Activated T-helper 1 cell treated with anti-CD3 and anti-CD28 coated beads, Interleukin-12 subunit alpha, Interleukin-12 subunit beta, Interleukin-2, Interleukin-4 antibody, amounts not matched to agents 30 ng/mL and 10 ng/mL and 1 ng/mL, durations not matched to agents 14 hours and 24 hours and 36 hours (primary cell): Measurements from ENCODE around the gene DMAC2L. TPM values are rescaled to one million over a fixed set of nuclear protein-coding genes. Genes with fewer than 3 reads are reported as not detected.
"Not testable (repeated sequence)": the region's sequence is repeated elsewhere in the genome, so short reads cannot be mapped to it uniquely, and the experiment has no call there.

Experiments used
- DNase-seq: peaks from one replicate; pipeline ENCODE4 v3.0.0; 2021; ENCODE audit warnings: low spot score
- H3K27ac Mint-ChIP-seq: one replicate; pipeline ENCODE4 v1.8.0; 2021; ENCODE audit warnings: mild to moderate bottlenecking, mixed read lengths
- H3K27me3 Mint-ChIP-seq: one replicate; pipeline ENCODE4 v1.8.0; 2022; ENCODE audit warnings: mild to moderate bottlenecking, moderate library complexity, mixed read lengths; ENCODE audit not compliant: insufficient read depth
- H3K36me3 Mint-ChIP-seq: one replicate; pipeline ENCODE4 v1.8.0; 2021; ENCODE audit warnings: low read depth, mixed read lengths
- H3K4me1 Mint-ChIP-seq: one replicate; pipeline ENCODE4 v1.8.0; 2021; ENCODE audit warnings: low read depth, mixed read lengths
- H3K4me3 Mint-ChIP-seq: one replicate; pipeline ENCODE4 v1.8.0; 2021; ENCODE audit warnings: mild to moderate bottlenecking, moderate library complexity, mixed read lengths
- H3K9me3 Mint-ChIP-seq: one replicate; pipeline ENCODE4 v1.8.0; 2021; ENCODE audit warnings: mixed read lengths
- intact Hi-C: fragments of 100-400 bp; cut with micrococcal nuclease; formaldehyde crosslinking; loops from one replicate; pipeline ENCODE4 v1.15.1; 2024
- total RNA-seq: library from RNA; stranded (reverse); gene quantifications from 2 replicates; pipeline ENCODE4 v1.2.3, GENCODE V29; 2022

Gene DMAC2L
- total RNA-seq, 1 donor from 2014 or later = 14.4 TPM

GRCh38 chr14:50345846-50346422 is 33.8 kb downstream of the DMAC2L start:
- H3K27me3 Mint-ChIP-seq = peaks cover 18% of the 10 kb centered on the region
- peaks cover 32% of the 10 kb centered on the region for H3K4me1 Mint-ChIP-seq
- DNase-seq = no peak
- H3K36me3 Mint-ChIP-seq = peaks cover 3% of the 10 kb centered on the region
- H3K27ac Mint-ChIP-seq = no peak overlapping the region
- intact Hi-C loops = loop anchor here (2.0 kb wide), 1 partner anchor 33 kb away; the partner anchor contains the start of genes DMAC2L and L2HGDH
- no peaks in the 10 kb centered on the region for H3K9me3 Mint-ChIP-seq
- H3K4me3 Mint-ChIP-seq = no peak overlapping the region

- no peak overlapping the region for H3K27ac Mint-ChIP-seq
- H3K4me3 Mint-ChIP-seq = no peak overlapping the region
- peaks cover 27% of the 10 kb centered on the region for H3K4me1 Mint-ChIP-seq
- no peaks in the 10 kb centered on the region for H3K9me3 Mint-ChIP-seq
- intact Hi-C loops = no loop called here
- H3K36me3 Mint-ChIP-seq = peaks cover 1% of the 10 kb centered on the region
- peaks cover 18% of the 10 kb centered on the region for H3K27me3 Mint-ChIP-seq
- no peak for DNase-seq
These were observed 35.4 kb downstream of the DMAC2L start for GRCh38 chr14:50347521-50347920.

GRCh38 chr14:50348933-50349332 is 36.8 kb downstream of the DMAC2L start:
- Mint-ChIP-seq H3K4me3 (no peak overlapping the region), H3K36me3 (peaks cover 1% of the 10 kb centered on the region), H3K9me3 (no peaks in the 10 kb centered on the region), H3K27ac (no peak overlapping the region), H3K27me3 (peaks cover 16% of the 10 kb centered on the region), H3K4me1 (peaks cover 12% of the 10 kb centered on the region)
- intact Hi-C loops = no loop called here
- no peak for DNase-seq

GRCh38 chr14:50350975-50351374 is 38.9 kb downstream of the DMAC2L start:
- H3K4me3 Mint-ChIP-seq = no peak overlapping the region
- no peaks in the 10 kb centered on the region for H3K36me3 Mint-ChIP-seq
- H3K27me3 Mint-ChIP-seq = peaks cover 11% of the 10 kb centered on the region
- H3K4me1 Mint-ChIP-seq = no peaks in the 10 kb centered on the region
- no peak for DNase-seq
- intact Hi-C loops = no loop called here
- H3K9me3 Mint-ChIP-seq = no peaks in the 10 kb centered on the region
- H3K27ac Mint-ChIP-seq = no peak overlapping the region

GRCh38 chr14:50352584-50352983 is 40.5 kb downstream of the DMAC2L start:
- H3K27ac Mint-ChIP-seq = no peak overlapping the region
- H3K27me3 Mint-ChIP-seq = peaks cover 6% of the 10 kb centered on the region
- DNase-seq = no peak
- intact Hi-C loops = no loop called here
- no peak overlapping the region for H3K4me3 Mint-ChIP-seq
- no peaks in the 10 kb centered on the region for H3K9me3 Mint-ChIP-seq
- H3K4me1 Mint-ChIP-seq = no peaks in the 10 kb centered on the region
- peaks cover 5% of the 10 kb centered on the region for H3K36me3 Mint-ChIP-seq

- no peak overlapping the region for H3K4me3 Mint-ChIP-seq
- H3K36me3 Mint-ChIP-seq = peaks cover 6% of the 10 kb centered on the region
- H3K9me3 Mint-ChIP-seq = no peaks in the 10 kb centered on the region
- intact Hi-C loops = no loop called here
- DNase-seq = no peak
- H3K4me1 Mint-ChIP-seq = no peaks in the 10 kb centered on the region
- H3K27ac Mint-ChIP-seq = no peak overlapping the region
- H3K27me3 Mint-ChIP-seq = peaks cover 2% of the 10 kb centered on the region
These were observed 41.0 kb downstream of the DMAC2L start for GRCh38 chr14:50353126-50353525.

- no peak overlapping the region for H3K4me3 Mint-ChIP-seq
- no peaks in the 10 kb centered on the region for H3K9me3 Mint-ChIP-seq
- no peaks in the 10 kb centered on the region for H3K4me1 Mint-ChIP-seq
- H3K27ac Mint-ChIP-seq = no peak overlapping the region
- no peak for DNase-seq
- intact Hi-C loops = no loop called here
- H3K36me3 Mint-ChIP-seq = peaks cover 7% of the 10 kb centered on the region
- H3K27me3 Mint-ChIP-seq = no peaks in the 10 kb centered on the region
These were observed 42.4 kb downstream of the DMAC2L start for GRCh38 chr14:50354527-50354926.

- Mint-ChIP-seq H3K36me3 (peaks cover 7% of the 10 kb centered on the region), H3K27me3 (no peaks in the 10 kb centered on the region), H3K27ac (no peak overlapping the region), H3K9me3 (no peaks in the 10 kb centered on the region), H3K4me3 (no peak overlapping the region), H3K4me1 (no peaks in the 10 kb centered on the region)
- intact Hi-C loops = no loop called here
- DNase-seq = no peak
These were observed 43.6 kb downstream of the DMAC2L start for GRCh38 chr14:50355692-50356091.

GRCh38 chr14:50356283-50356682 is 44.2 kb downstream of the DMAC2L start:
- H3K27me3 Mint-ChIP-seq, DNase-seq, H3K4me1 Mint-ChIP-seq, intact Hi-C loops, H3K9me3 Mint-ChIP-seq, H3K27ac Mint-ChIP-seq, H3K36me3 Mint-ChIP-seq, H3K4me3 Mint-ChIP-seq: not testable (repeated sequence)

GRCh38 chr14:50357124-50357523 is 45.0 kb downstream of the DMAC2L start:
- H3K4me3 Mint-ChIP-seq = no peak overlapping the region
- intact Hi-C loops = no loop called here
- H3K27ac Mint-ChIP-seq = no peak overlapping the region
- H3K36me3 Mint-ChIP-seq = peaks cover 7% of the 10 kb centered on the region
- H3K4me1 Mint-ChIP-seq = no peaks in the 10 kb centered on the region
- H3K9me3 Mint-ChIP-seq = no peaks in the 10 kb centered on the region
- no peak for DNase-seq
- no peaks in the 10 kb centered on the region for H3K27me3 Mint-ChIP-seq

GRCh38 chr14:50357753-50358395 is 45.8 kb downstream of the DMAC2L start:
- H3K4me3 Mint-ChIP-seq = no peak overlapping the region

GRCh38 chr14:50359631-50360030 is 47.5 kb downstream of the DMAC2L start:
- no peaks in the 10 kb centered on the region for H3K27me3 Mint-ChIP-seq
- no peaks in the 10 kb centered on the region for H3K9me3 Mint-ChIP-seq
- peaks cover 19% of the 10 kb centered on the region for H3K4me1 Mint-ChIP-seq
- no peak for DNase-seq
- intact Hi-C loops = no loop called here
- no peak overlapping the region for H3K4me3 Mint-ChIP-seq
- peaks cover 10% of the 10 kb centered on the region for H3K36me3 Mint-ChIP-seq
- H3K27ac Mint-ChIP-seq = no peak overlapping the region

More at GRCh38 chr14:50357753-50358395, 45.8 kb downstream of the DMAC2L start:
- no peak for DNase-seq
- no peaks in the 10 kb centered on the region for H3K27me3 Mint-ChIP-seq
- H3K27ac Mint-ChIP-seq = no peak overlapping the region
- H3K36me3 Mint-ChIP-seq = peaks cover 10% of the 10 kb centered on the region
- H3K4me1 Mint-ChIP-seq = peaks cover 6% of the 10 kb centered on the region
- H3K9me3 Mint-ChIP-seq = no peaks in the 10 kb centered on the region
- intact Hi-C loops = no loop called here

- DNase-seq = no peak
- H3K36me3 Mint-ChIP-seq = peaks cover 10% of the 10 kb centered on the region
- H3K27ac Mint-ChIP-seq = no peak overlapping the region
- peaks cover 19% of the 10 kb centered on the region for H3K4me1 Mint-ChIP-seq
- H3K27me3 Mint-ChIP-seq = no peaks in the 10 kb centered on the region
- no peaks in the 10 kb centered on the region for H3K9me3 Mint-ChIP-seq
- intact Hi-C loops = no loop called here
- H3K4me3 Mint-ChIP-seq = no peak overlapping the region
These were observed 48.0 kb downstream of the DMAC2L start for GRCh38 chr14:50360093-50360492.
